Liver (tissue), 3 donors: Measurements from ENCODE around the gene NYAP1.

Experiments used
- EGR1 ChIP-seq, 2 donors: IDR thresholded peaks; 2 replicates each; pipeline ENCODE4 v1.6.1; 2016 to 2018; ENCODE audit warnings: antibody characterized with exemption in 2 of 2, low read depth in 2 of 2
- GABPA ChIP-seq, 2 donors: IDR thresholded peaks in 1 of 2; conservative IDR thresholded peaks in 1 of 2; 2 replicates each; pipeline ENCODE4 v1.6.1; 2016; ENCODE audit warnings: antibody characterized with exemption in 2 of 2, mild to moderate bottlenecking in 1 of 2, moderate library complexity in 1 of 2
- JUND ChIP-seq, 2 donors: IDR thresholded peaks; 2 replicates each; pipeline ENCODE4 v1.6.1; 2016; ENCODE audit warnings: antibody characterized with exemption in 2 of 2
- RAD21 ChIP-seq, 2 donors: IDR thresholded peaks; 2 replicates each; pipeline ENCODE4 v1.6.1; 2016; ENCODE audit warnings: antibody characterized with exemption in 2 of 2, mild to moderate bottlenecking in 2 of 2
- TAF1 ChIP-seq: conservative IDR thresholded peaks from 2 replicates; pipeline ENCODE4 v1.6.1; 2016; ENCODE audit warnings: antibody characterized with exemption, mild to moderate bottlenecking
- TF ChIP-seq, protein P1 (sequence below): fragments of 150-350 bp; IDR thresholded peaks from 2 replicates; pipeline ENCODE4 v1.5.1; 2017; ENCODE audit warnings: improper control_type of control experiment, low read depth, low read length; ENCODE audit not compliant: missing input control
- TF ChIP-seq, protein P2 (sequence below): IDR thresholded peaks from 2 replicates; pipeline ENCODE4 v1.6.1; 2016; ENCODE audit warnings: antibody characterized with exemption, mild to moderate bottlenecking
- TF ChIP-seq, protein P3 (sequence below): IDR thresholded peaks from 2 replicates; pipeline ENCODE4 v1.6.1; 2016; ENCODE audit warnings: antibody characterized with exemption
- donor health status: healthy.
- donor health status: healthy.

DNA sequence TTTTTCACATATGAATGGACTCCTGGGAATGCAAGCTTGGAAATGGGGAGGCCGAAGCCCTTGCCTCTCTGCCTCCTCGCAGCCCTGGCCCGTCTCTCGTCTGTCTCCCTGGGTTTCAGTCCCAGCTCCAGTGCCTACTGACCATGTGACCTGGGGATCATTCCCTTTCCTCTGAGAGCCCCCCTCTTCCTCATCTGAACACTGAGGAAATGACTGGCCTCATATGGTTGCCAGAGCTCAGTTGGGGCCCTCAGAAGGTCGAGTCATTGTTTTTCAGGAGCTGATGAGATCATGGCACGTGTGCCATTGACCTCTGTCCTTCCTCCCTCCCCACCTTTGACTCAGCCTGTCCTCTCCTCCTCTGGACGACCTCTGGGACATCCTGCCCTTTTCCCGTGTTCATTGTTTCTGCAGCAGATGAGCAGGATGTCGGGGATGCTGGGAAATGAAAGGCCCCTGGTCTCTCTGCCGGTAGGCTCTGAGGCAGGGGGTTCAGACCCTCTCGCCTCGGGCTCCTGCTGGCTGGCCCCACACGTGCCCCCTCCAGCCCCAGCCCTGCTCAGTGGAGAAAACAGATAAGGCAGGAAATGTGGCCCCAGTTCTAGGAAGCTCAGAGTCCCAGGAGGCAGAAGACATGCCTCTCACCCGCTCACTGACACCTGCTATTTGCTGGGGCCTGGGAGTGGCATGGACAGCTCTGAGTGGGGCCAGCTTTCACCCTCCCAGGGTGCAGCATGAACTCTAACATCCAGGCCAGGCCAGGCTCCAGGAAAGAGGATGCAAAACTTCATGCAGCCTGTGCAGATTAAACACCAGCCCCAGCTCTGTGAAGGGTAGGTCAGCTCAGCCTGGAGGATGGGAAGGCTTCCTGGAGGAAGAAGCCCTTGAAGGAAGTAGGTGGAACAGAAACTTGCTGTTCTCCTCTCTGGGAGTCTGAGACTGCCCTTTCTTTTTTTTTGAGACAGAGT, 39.1 kb upstream of the NYAP1 start:
- TF ChIP-seq, protein P1, sequence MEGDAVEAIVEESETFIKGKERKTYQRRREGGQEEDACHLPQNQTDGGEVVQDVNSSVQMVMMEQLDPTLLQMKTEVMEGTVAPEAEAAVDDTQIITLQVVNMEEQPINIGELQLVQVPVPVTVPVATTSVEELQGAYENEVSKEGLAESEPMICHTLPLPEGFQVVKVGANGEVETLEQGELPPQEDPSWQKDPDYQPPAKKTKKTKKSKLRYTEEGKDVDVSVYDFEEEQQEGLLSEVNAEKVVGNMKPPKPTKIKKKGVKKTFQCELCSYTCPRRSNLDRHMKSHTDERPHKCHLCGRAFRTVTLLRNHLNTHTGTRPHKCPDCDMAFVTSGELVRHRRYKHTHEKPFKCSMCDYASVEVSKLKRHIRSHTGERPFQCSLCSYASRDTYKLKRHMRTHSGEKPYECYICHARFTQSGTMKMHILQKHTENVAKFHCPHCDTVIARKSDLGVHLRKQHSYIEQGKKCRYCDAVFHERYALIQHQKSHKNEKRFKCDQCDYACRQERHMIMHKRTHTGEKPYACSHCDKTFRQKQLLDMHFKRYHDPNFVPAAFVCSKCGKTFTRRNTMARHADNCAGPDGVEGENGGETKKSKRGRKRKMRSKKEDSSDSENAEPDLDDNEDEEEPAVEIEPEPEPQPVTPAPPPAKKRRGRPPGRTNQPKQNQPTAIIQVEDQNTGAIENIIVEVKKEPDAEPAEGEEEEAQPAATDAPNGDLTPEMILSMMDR: no peak
- TF ChIP-seq GABPA (IDR thresholded peaks at IDR 0.05 in 1 of 2, conservative IDR thresholded peaks at IDR 0.05 in 1 of 2) (peak in 1 of 2 donors; percentile 43), TAF1 (no peak), JUND (IDR thresholded peaks at IDR 0.05) (peak; percentile 93 to 96), RAD21 (IDR thresholded peaks at IDR 0.05) (no peak), EGR1 (IDR thresholded peaks at IDR 0.05; ENCODE audit: low read depth in 2 of 2) (no peak)
- TF ChIP-seq, protein P2, sequence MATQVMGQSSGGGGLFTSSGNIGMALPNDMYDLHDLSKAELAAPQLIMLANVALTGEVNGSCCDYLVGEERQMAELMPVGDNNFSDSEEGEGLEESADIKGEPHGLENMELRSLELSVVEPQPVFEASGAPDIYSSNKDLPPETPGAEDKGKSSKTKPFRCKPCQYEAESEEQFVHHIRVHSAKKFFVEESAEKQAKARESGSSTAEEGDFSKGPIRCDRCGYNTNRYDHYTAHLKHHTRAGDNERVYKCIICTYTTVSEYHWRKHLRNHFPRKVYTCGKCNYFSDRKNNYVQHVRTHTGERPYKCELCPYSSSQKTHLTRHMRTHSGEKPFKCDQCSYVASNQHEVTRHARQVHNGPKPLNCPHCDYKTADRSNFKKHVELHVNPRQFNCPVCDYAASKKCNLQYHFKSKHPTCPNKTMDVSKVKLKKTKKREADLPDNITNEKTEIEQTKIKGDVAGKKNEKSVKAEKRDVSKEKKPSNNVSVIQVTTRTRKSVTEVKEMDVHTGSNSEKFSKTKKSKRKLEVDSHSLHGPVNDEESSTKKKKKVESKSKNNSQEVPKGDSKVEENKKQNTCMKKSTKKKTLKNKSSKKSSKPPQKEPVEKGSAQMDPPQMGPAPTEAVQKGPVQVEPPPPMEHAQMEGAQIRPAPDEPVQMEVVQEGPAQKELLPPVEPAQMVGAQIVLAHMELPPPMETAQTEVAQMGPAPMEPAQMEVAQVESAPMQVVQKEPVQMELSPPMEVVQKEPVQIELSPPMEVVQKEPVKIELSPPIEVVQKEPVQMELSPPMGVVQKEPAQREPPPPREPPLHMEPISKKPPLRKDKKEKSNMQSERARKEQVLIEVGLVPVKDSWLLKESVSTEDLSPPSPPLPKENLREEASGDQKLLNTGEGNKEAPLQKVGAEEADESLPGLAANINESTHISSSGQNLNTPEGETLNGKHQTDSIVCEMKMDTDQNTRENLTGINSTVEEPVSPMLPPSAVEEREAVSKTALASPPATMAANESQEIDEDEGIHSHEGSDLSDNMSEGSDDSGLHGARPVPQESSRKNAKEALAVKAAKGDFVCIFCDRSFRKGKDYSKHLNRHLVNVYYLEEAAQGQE: peak; percentile 69
- TF ChIP-seq, protein P3, sequence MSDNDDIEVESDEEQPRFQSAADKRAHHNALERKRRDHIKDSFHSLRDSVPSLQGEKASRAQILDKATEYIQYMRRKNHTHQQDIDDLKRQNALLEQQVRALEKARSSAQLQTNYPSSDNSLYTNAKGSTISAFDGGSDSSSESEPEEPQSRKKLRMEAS: peak; percentile 86
